Transverse colon (tissue), 3 donors: ENCODE data around the gene BPIFB4.
"Not testable (repeated sequence)": the region's sequence is repeated elsewhere in the genome, so short reads cannot be mapped to it uniquely, and the experiment has no call there.

ENCODE experiments used
- CTCF ChIP-seq, 5 experiments: fragments of 200-600 bp in 3 of 5; fragments of 450-650 bp in 2 of 5; sonication (generic) in 3 of 5; IDR thresholded peaks; 1 replicate in 2 of 5; 2 replicates in 3 of 5; pipeline ENCODE4 v1.5.1; 2016 to 2017; ENCODE audit warnings: antibody characterized with exemption in 5 of 5, inconsistent platforms in 3 of 5, mild to moderate bottlenecking in 2 of 5, moderate library complexity in 1 of 5
- EP300 ChIP-seq: sonication (generic); formaldehyde crosslinking; IDR thresholded peaks from one replicate; pipeline ENCODE4 v1.6.1; 2017; ENCODE audit warnings: antibody characterized with exemption, low read depth

DNA sequence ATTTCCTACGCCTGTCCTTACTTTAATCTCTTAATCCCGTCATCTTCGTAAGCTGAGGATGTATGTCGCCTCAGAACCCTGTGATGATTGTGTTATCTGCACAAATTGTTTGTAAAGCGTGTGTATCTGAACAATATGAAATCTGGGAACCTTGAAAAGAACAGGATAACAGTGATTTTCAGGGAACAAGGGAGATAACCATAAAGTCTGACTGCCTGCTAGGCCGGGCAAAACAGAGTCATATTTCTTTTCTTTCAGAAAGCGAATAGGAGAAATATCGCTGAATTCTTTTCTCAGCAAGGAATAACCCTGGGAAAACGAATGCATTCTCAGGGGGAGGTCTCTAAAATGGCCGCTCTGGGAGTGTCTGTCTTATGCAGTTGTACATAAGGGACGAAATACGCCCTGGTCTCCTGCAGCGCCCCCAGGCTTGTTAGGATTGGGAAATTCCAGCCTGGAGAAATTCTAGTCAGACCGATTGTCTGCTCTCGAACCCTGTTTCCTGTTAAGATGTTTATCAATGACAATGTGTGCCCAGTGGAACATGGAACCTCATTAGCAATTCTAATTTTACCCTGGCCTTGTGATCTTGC lies 34.2 kb upstream of the BPIFB4 start:
- not testable (repeated sequence) for TF ChIP-seq EP300; CTCF (IDR thresholded peaks at IDR 0.05)
